Endometrial microvascular endothelial cells (primary cell): Measurements from ENCODE around the gene HCRTR2. TPM values are rescaled to one million over a fixed set of nuclear protein-coding genes. Genes with fewer than 3 reads are reported as not detected.
"Not testable (repeated sequence)": the region's sequence is repeated elsewhere in the genome, so short reads cannot be mapped to it uniquely, and the experiment has no call there.

ENCODE experiments used
- in situ Hi-C: cut with HindIII; loops from 2 replicates; pipeline ENCODE4 v1.10.0; 2017; ENCODE audit warnings: low sequenced_read_pairs, low pct_unique_long_range_greater_than_20kb; ENCODE audit errors: inconsistent ontology term
- total RNA-seq: library from RNA; depleted of rRNA; stranded (reverse); fragments of >200 nt; gene quantifications from one replicate; pipeline ENCODE4 v1.2.3, GENCODE V29; 2015; ENCODE audit errors: inconsistent ontology term

The HCRTR2 gene
- total RNA-seq, 1 donor from 2014 or later: not detected

- in situ Hi-C loops: no loop called here
Measured at GRCh38 chr6:55208478-55209458, 34.5 kb downstream of the HCRTR2 start.

GRCh38 chr6:55210952-55211351 lies 36.6 kb downstream of the HCRTR2 start:
- in situ Hi-C loops: no loop called here

- in situ Hi-C loops: no loop called here
Measured at GRCh38 chr6:55212156-55212555, 37.8 kb downstream of the HCRTR2 start.

GRCh38 chr6:55220961-55221360 lies 46.6 kb downstream of the HCRTR2 start:
- in situ Hi-C loops: no loop called here

- in situ Hi-C loops: no loop called here
Measured at GRCh38 chr6:55227862-55228261, 53.5 kb downstream of the HCRTR2 start.

- in situ Hi-C loops: no loop called here
Measured at GRCh38 chr6:55239099-55239498, 64.8 kb downstream of the HCRTR2 start.

GRCh38 chr6:55240975-55241605 lies 66.8 kb downstream of the HCRTR2 start:
- in situ Hi-C loops: not testable (repeated sequence)

GRCh38 chr6:55250400-55250799 lies 76.1 kb downstream of the HCRTR2 start:
- in situ Hi-C loops: no loop called here

- in situ Hi-C loops: no loop called here
Measured at GRCh38 chr6:55255113-55255512, 80.8 kb downstream of the HCRTR2 start.

- in situ Hi-C loops: no loop called here
Measured at GRCh38 chr6:55260181-55260580, 85.9 kb downstream of the HCRTR2 start.

- in situ Hi-C loops: no loop called here
Measured at GRCh38 chr6:55265409-55266114, 91.2 kb downstream of the HCRTR2 start.

GRCh38 chr6:55266896-55267295 lies 92.6 kb downstream of the HCRTR2 start:
- in situ Hi-C loops: no loop called here

GRCh38 chr6:55276745-55277530 lies 102.6 kb downstream of the HCRTR2 start:
- in situ Hi-C loops: no loop called here

GRCh38 chr6:55277646-55278045 lies 103.3 kb downstream of the HCRTR2 start:
- in situ Hi-C loops: no loop called here

GRCh38 chr6:55281215-55281614 lies 106.9 kb downstream of the HCRTR2 start:
- in situ Hi-C loops: no loop called here

GRCh38 chr6:55282115-55282514 lies 107.8 kb downstream of the HCRTR2 start:
- in situ Hi-C loops: no loop called here

GRCh38 chr6:55286824-55287223 lies 112.5 kb downstream of the HCRTR2 start:
- in situ Hi-C loops: no loop called here

- in situ Hi-C loops: no loop called here
Measured at GRCh38 chr6:55290736-55291135, 116.4 kb downstream of the HCRTR2 start.

GRCh38 chr6:55293116-55293515 lies 118.8 kb downstream of the HCRTR2 start:
- in situ Hi-C loops: no loop called here
